Measurements from ENCODE around the gene MICU1. TPM values are rescaled to one million over a fixed set of nuclear protein-coding genes. Genes with fewer than 3 reads are reported as not detected.
A peak's percentile ranks its signal among the peaks of the same experiment; 100 is the strongest.

MICU1 gene
- total and polyA plus RNA-seq, 2 of the 13 experiments (the other 11 are each of a cell fraction or from before 2014, with no cell fraction given), result 32.5 to 56.1 TPM

DNA sequence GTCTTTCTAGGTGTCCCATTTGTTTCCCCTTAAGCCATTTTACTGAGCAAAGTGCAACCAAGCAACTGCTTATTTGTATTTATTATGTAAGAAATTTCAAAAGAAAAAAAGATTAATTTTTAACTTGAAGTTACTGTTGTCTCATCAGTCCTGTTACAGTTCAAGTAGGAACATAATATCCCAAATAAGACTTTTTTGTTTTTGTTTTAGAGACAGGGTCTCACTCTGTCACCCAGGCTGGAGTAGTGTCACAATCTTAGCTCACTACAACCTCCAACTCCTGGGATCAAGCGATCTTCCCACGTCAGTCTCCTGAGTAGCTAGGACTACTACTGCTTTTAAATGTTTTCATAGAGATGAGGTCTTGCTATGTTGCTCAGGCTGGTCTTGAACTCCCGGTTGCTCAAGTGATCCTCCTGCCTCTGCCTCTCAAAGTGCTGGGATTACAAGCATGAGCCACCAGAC lies 101.9 kb downstream of the MICU1 start (continued):
- TF ChIP-seq RXRB (CRISPR knock-in tag; IDR thresholded peaks at IDR 0.05; ENCODE audit: borderline replicate concordance), result 0 out of 2 replicates have a peak, but pooled peaks have one; percentile 11
- TF ChIP-seq BRD4 (CRISPR knock-in tag; IDR thresholded peaks at IDR 0.05), result 0 out of 2 replicates have a peak, but pooled peaks have one; percentile 22
- TF ChIP-seq, protein P1, sequence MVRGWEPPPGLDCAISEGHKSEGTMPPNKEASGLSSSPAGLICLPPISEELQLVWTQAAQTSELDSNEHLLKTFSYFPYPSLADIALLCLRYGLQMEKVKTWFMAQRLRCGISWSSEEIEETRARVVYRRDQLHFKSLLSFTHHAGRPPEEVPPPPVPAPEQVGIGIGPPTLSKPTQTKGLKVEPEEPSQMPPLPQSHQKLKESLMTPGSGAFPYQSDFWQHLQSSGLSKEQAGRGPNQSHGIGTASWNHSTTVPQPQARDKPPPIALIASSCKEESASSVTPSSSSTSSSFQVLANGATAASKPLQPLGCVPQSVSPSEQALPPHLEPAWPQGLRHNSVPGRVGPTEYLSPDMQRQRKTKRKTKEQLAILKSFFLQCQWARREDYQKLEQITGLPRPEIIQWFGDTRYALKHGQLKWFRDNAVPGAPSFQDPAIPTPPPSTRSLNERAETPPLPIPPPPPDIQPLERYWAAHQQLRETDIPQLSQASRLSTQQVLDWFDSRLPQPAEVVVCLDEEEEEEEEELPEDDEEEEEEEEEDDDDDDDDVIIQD (CRISPR knock-in tag; IDR thresholded peaks at IDR 0.05; ENCODE audit: low read depth), result no peak
- TF ChIP-seq POLR2AphosphoS5 (IDR thresholded peaks at IDR 0.05; ENCODE audit: low read depth, low read length), result peak; percentile 54
- no peak for TF ChIP-seq ZNF746 (CRISPR knock-in tag; IDR thresholded peaks at IDR 0.05)
- TF ChIP-seq ISX (CRISPR knock-in tag; conservative IDR thresholded peaks at IDR 0.05), result no peak
- TF ChIP-seq LCORL (IDR thresholded peaks at IDR 0.05), result no peak
- TF ChIP-seq LCORL (CRISPR knock-in tag; IDR thresholded peaks at IDR 0.05), result no peak
- TF ChIP-seq, protein P2, sequence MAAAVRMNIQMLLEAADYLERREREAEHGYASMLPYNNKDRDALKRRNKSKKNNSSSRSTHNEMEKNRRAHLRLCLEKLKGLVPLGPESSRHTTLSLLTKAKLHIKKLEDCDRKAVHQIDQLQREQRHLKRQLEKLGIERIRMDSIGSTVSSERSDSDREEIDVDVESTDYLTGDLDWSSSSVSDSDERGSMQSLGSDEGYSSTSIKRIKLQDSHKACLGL (CRISPR knock-in tag; IDR thresholded peaks at IDR 0.05), result no peak
- TF ChIP-seq ZNF607 (CRISPR knock-in tag; IDR thresholded peaks at IDR 0.05; ENCODE audit: borderline replicate concordance), result no peak
- no peak for TF ChIP-seq ZNF781 (CRISPR knock-in tag; IDR thresholded peaks at IDR 0.05; ENCODE audit: borderline replicate concordance, not compliant biosample characterization)
- TF ChIP-seq SMAD9 (CRISPR knock-in tag; IDR thresholded peaks at IDR 0.05), result no peak

DNA sequence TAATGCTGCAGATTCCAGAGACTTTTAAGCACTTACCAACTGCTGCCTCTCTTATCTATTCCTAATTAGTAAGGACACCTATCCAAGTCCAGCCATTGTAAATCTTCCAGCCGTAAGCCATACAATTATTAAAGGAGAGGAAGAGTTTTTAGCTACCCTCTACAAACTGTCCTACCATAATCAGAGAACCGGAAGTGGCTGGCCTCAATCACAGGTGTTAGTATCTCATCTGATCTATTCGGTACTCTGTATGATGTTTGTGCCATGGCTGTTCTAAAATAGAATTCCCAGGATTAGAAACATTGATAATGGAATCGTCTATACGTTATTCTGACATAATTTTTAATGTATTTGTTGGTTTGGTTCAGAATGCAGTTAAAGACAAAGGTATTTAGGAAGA lies 102.8 kb downstream of the MICU1 start:
- FAIRE-seq (no peak), ATAC-seq (peak; percentile 22; the same call in 1 of the 3 replicates), DNase-seq (ENCODE audit: low spot score) (no peak)
- Histone ChIP-seq H3K79me2 (ENCODE audit: insufficient read depth, low read length) (peaks cover 53% of the 10 kb centered on the region), H3K4me1 (ENCODE audit: insufficient read depth, low read length) (peaks cover 74% of the 10 kb centered on the region), H3K27me3 (ENCODE audit: control insufficient read depth in 1 of 2, insufficient read depth in 2 of 2, low read length in 2 of 2) (no peaks in the 10 kb centered on the region), H3K4me2 (ENCODE audit: low read depth, low read length) (peak overlapping the region; percentile 76), H4K20me1 (ENCODE audit: insufficient read depth, low read length) (no peaks in the 10 kb centered on the region), H2AFZ (ENCODE audit: low read length) (no peak overlapping the region), H3K9ac (ENCODE audit: insufficient read depth, low read depth, low read length) (peak overlapping the region; percentile 71), H3K27ac (ENCODE audit: extremely low read length, insufficient read depth, low read length) (peak overlapping the region; percentile 89), H3K4me3 (replicated peaks in 1 of 3; ENCODE audit: insufficient read depth in 1 of 3, low read depth in 2 of 3, low read length in 3 of 3) (peak overlapping the region; percentile 51 to 77 (median 63); a peak in 5 of 6 replicates), H3K36me3 (replicated peaks in 1 of 2; ENCODE audit: control insufficient read depth in 1 of 2, insufficient read depth in 2 of 2, low read length in 2 of 2) (no peaks in the 10 kb centered on the region; a peak in 2 of 5 replicates), H3K9me3 (ENCODE audit: low read length) (no peaks in the 10 kb centered on the region)
- POLR2A ChIA-PET, result interaction anchor here (1.2 kb wide), 1 partner anchor 17 kb away, joined by 3 read pairs; no protein-coding TSS in a partner anchor
- CTCF ChIA-PET (ENCODE audit: low intra/inter-chr PET ratio, low total read pairs), result no interaction called here
- BruUV-seq (replicated peaks), result no TSS peak
- intact Hi-C loops (cut with micrococcal nuclease; ENCODE audit: unreplicated experiment) (no loop called here), in situ Hi-C loops (cut with HindIII; ENCODE audit: extremely low pct_ligation_motif_present, low pct_unique_long_range_greater_than_20kb) (no loop called here)
- 28% methylated on average over 5 of the region's 5 CpGs for WGBS (ENCODE audit: low lambda C conversion rate)
- no peak for TF ChIP-seq ZFYVE20 (CRISPR knock-in tag; IDR thresholded peaks at IDR 0.05; ENCODE audit: borderline replicate concordance, low read depth)
- TF ChIP-seq, protein P3, sequence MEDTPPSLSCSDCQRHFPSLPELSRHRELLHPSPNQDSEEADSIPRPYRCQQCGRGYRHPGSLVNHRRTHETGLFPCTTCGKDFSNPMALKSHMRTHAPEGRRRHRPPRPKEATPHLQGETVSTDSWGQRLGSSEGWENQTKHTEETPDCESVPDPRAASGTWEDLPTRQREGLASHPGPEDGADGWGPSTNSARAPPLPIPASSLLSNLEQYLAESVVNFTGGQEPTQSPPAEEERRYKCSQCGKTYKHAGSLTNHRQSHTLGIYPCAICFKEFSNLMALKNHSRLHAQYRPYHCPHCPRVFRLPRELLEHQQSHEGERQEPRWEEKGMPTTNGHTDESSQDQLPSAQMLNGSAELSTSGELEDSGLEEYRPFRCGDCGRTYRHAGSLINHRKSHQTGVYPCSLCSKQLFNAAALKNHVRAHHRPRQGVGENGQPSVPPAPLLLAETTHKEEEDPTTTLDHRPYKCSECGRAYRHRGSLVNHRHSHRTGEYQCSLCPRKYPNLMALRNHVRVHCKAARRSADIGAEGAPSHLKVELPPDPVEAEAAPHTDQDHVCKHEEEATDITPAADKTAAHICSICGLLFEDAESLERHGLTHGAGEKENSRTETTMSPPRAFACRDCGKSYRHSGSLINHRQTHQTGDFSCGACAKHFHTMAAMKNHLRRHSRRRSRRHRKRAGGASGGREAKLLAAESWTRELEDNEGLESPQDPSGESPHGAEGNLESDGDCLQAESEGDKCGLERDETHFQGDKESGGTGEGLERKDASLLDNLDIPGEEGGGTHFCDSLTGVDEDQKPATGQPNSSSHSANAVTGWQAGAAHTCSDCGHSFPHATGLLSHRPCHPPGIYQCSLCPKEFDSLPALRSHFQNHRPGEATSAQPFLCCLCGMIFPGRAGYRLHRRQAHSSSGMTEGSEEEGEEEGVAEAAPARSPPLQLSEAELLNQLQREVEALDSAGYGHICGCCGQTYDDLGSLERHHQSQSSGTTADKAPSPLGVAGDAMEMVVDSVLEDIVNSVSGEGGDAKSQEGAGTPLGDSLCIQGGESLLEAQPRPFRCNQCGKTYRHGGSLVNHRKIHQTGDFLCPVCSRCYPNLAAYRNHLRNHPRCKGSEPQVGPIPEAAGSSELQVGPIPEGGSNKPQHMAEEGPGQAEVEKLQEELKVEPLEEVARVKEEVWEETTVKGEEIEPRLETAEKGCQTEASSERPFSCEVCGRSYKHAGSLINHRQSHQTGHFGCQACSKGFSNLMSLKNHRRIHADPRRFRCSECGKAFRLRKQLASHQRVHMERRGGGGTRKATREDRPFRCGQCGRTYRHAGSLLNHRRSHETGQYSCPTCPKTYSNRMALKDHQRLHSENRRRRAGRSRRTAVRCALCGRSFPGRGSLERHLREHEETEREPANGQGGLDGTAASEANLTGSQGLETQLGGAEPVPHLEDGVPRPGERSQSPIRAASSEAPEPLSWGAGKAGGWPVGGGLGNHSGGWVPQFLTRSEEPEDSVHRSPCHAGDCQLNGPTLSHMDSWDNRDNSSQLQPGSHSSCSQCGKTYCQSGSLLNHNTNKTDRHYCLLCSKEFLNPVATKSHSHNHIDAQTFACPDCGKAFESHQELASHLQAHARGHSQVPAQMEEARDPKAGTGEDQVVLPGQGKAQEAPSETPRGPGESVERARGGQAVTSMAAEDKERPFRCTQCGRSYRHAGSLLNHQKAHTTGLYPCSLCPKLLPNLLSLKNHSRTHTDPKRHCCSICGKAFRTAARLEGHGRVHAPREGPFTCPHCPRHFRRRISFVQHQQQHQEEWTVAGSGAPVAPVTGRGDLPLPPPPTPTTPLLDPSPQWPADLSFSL (CRISPR knock-in tag; IDR thresholded peaks at IDR 0.05), result no peak
- no peak for TF ChIP-seq JUND (CRISPR knock-in tag; IDR thresholded peaks at IDR 0.05)
- TF ChIP-seq ATF7 (IDR thresholded peaks at IDR 0.05), result no peak
- no peak for TF ChIP-seq ATF7 (CRISPR knock-in tag; IDR thresholded peaks at IDR 0.05)

All from HepG2 (cell line).